A673 (cell line): ENCODE results near the gene CTAGE1. TPM values are rescaled to one million over a fixed set of nuclear protein-coding genes. Genes with fewer than 3 reads are reported as not detected.

Experiments
- BruUV-seq: library from RNA; stranded (reverse); fragments of 400-500 nt; replicated peaks from 2 replicates; lab custom pipeline; 2021; lab: Mats Ljungman, UMichigan
- CTCF ChIA-PET: fragments of 300-600 bp; sonication (Branson Sonifier 250); formaldehyde crosslinking; loops from one replicate; lab custom pipeline; 2022; ENCODE audit warnings: antibody characterized with exemption; lab: Charles Lee
- POLR2A ChIA-PET: fragments of 300-600 bp; sonication (Branson Sonifier 250); formaldehyde crosslinking; loops from one replicate; lab custom pipeline; 2022; ENCODE audit warnings: antibody characterized with exemption; ENCODE audit not compliant: low non-redundant PET; lab: Charles Lee
- DNase-seq: peaks from one replicate; pipeline ENCODE4 v3.0.0-alpha.2; 2015; ENCODE audit warnings: low spot score
- H3K27ac ChIP-seq: fragments of 200-600 bp; sonication (generic); 2 replicates; pipeline ENCODE4 v1.5.1; 2016; ENCODE audit warnings: mixed run types, low read depth, mild to moderate bottlenecking, mixed read lengths, antibody characterized with exemption, low read length; ENCODE audit not compliant: poor library complexity, severe bottlenecking
- H3K27me3 ChIP-seq: fragments of 200-600 bp; sonication (generic); replicated peaks from 2 replicates; pipeline ENCODE4 v1.6.1; 2017; ENCODE audit warnings: mixed run types, low read depth, mild to moderate bottlenecking, mixed read lengths, antibody characterized with exemption, low read length; ENCODE audit not compliant: insufficient read depth, poor library complexity
- H3K36me3 ChIP-seq: fragments of 200-600 bp; sonication (generic); 2 replicates; pipeline ENCODE4 v1.6.1; 2016; ENCODE audit warnings: mixed run types, mild to moderate bottlenecking, mixed read lengths, antibody characterized with exemption, low read length; ENCODE audit not compliant: insufficient read depth, poor library complexity, severe bottlenecking
- H3K4me1 ChIP-seq: fragments of 200-600 bp; sonication (generic); 2 replicates; pipeline ENCODE4 v1.6.1; 2017; ENCODE audit warnings: mixed run types, mild to moderate bottlenecking, mixed read lengths, antibody characterized with exemption, low read length; ENCODE audit not compliant: insufficient read depth, poor library complexity, severe bottlenecking
- H3K4me3 ChIP-seq: fragments of 200-600 bp; sonication (generic); 2 replicates; pipeline ENCODE4 v1.5.1; 2016; ENCODE audit warnings: low read depth, mixed run types, mild to moderate bottlenecking, mixed read lengths, low read length; ENCODE audit not compliant: poor library complexity, severe bottlenecking
- H3K9me3 ChIP-seq: fragments of 200-600 bp; sonication (generic); 2 replicates; pipeline ENCODE4 v1.6.1; 2016; ENCODE audit warnings: mixed run types, low read depth, mild to moderate bottlenecking, mixed read lengths, antibody characterized with exemption, low read length; ENCODE audit not compliant: poor library complexity, severe bottlenecking
- CTCF ChIP-seq: fragments of 300-800, 200-600 bp; sonication (generic); conservative IDR thresholded peaks from 2 replicates; pipeline ENCODE4 v1.5.1; 2017; ENCODE audit warnings: low read depth, mild to moderate bottlenecking, antibody characterized with exemption, low read length, moderate library complexity, mixed read lengths
- EZH2 ChIP-seq: fragments of 200-600 bp; sonication (generic); IDR thresholded peaks from 2 replicates; pipeline ENCODE4 v1.6.1; 2017; ENCODE audit warnings: borderline replicate concordance, low read depth, mild to moderate bottlenecking, mixed read lengths, antibody characterized with exemption, low read length; ENCODE audit not compliant: poor library complexity, severe bottlenecking
- intact Hi-C: fragments of 100-400 bp; cut with micrococcal nuclease; formaldehyde crosslinking; loops from one replicate; pipeline ENCODE4 v1.10.0; 2022; ENCODE audit not compliant: unreplicated experiment
- total RNA-seq: library from RNA; stranded (reverse); gene quantifications from 2 replicates; pipeline ENCODE4 v1.2.3, GENCODE V29; 2021

Gene CTAGE1
- total RNA-seq, 1 experiment from 2014 or later: not detected

- no peaks in the 10 kb centered on the region for H3K36me3 ChIP-seq
- H3K4me3 ChIP-seq: no peak overlapping the region
- no peaks in the 10 kb centered on the region for H3K9me3 ChIP-seq
- H3K27me3 ChIP-seq: no peaks in the 10 kb centered on the region
- ChIA-PET CTCF (no interaction called here), POLR2A (no interaction called here)
- peak; percentile 39 for DNase-seq
- no peak overlapping the region for H3K27ac ChIP-seq
- no TSS peak for BruUV-seq
- no peak for TF ChIP-seq EZH2
- TF ChIP-seq CTCF: no peak
- intact Hi-C loops: no loop called here
- H3K4me1 ChIP-seq: no peaks in the 10 kb centered on the region
Observed at GRCh38 chr18:22391407-22392345, 26.0 kb downstream of the CTAGE1 start.

- Histone ChIP-seq H3K27me3 (no peaks in the 10 kb centered on the region), H3K9me3 (no peaks in the 10 kb centered on the region), H3K36me3 (no peaks in the 10 kb centered on the region), H3K27ac (no peak overlapping the region), H3K4me3 (no peak overlapping the region), H3K4me1 (no peaks in the 10 kb centered on the region)
- ChIA-PET CTCF (no interaction called here), POLR2A (no interaction called here)
- TF ChIP-seq EZH2 (no peak), CTCF (no peak)
- BruUV-seq: no TSS peak
- intact Hi-C loops: no loop called here
- DNase-seq: no peak
Observed at GRCh38 chr18:22387787-22388186, 29.9 kb downstream of the CTAGE1 start.

GRCh38 chr18:22387364-22387763 lies 30.4 kb downstream of the CTAGE1 start:
- no peak for DNase-seq
- Histone ChIP-seq H3K4me1 (no peaks in the 10 kb centered on the region), H3K9me3 (no peaks in the 10 kb centered on the region), H3K36me3 (no peaks in the 10 kb centered on the region), H3K27me3 (no peaks in the 10 kb centered on the region), H3K4me3 (no peak overlapping the region), H3K27ac (no peak overlapping the region)
- TF ChIP-seq EZH2 (no peak), CTCF (no peak)
- intact Hi-C loops: no loop called here
- ChIA-PET POLR2A (no interaction called here), CTCF (no interaction called here)
- BruUV-seq: no TSS peak
